Measurements from ENCODE around the gene PHC2.

Gene PHC2

GRCh38 chr1:33277488-33278084 is 153.3 kb downstream of the PHC2 start:
- H3K4me3 ChIP-seq (ENCODE audit: low read length) = no peak overlapping the region
- no peak for DNase-seq (ENCODE audit: low read depth)
- TF ChIP-seq, protein P1, sequence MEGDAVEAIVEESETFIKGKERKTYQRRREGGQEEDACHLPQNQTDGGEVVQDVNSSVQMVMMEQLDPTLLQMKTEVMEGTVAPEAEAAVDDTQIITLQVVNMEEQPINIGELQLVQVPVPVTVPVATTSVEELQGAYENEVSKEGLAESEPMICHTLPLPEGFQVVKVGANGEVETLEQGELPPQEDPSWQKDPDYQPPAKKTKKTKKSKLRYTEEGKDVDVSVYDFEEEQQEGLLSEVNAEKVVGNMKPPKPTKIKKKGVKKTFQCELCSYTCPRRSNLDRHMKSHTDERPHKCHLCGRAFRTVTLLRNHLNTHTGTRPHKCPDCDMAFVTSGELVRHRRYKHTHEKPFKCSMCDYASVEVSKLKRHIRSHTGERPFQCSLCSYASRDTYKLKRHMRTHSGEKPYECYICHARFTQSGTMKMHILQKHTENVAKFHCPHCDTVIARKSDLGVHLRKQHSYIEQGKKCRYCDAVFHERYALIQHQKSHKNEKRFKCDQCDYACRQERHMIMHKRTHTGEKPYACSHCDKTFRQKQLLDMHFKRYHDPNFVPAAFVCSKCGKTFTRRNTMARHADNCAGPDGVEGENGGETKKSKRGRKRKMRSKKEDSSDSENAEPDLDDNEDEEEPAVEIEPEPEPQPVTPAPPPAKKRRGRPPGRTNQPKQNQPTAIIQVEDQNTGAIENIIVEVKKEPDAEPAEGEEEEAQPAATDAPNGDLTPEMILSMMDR (conservative IDR thresholded peaks at IDR 0.05; ENCODE audit: low read length) = no peak

DNA sequence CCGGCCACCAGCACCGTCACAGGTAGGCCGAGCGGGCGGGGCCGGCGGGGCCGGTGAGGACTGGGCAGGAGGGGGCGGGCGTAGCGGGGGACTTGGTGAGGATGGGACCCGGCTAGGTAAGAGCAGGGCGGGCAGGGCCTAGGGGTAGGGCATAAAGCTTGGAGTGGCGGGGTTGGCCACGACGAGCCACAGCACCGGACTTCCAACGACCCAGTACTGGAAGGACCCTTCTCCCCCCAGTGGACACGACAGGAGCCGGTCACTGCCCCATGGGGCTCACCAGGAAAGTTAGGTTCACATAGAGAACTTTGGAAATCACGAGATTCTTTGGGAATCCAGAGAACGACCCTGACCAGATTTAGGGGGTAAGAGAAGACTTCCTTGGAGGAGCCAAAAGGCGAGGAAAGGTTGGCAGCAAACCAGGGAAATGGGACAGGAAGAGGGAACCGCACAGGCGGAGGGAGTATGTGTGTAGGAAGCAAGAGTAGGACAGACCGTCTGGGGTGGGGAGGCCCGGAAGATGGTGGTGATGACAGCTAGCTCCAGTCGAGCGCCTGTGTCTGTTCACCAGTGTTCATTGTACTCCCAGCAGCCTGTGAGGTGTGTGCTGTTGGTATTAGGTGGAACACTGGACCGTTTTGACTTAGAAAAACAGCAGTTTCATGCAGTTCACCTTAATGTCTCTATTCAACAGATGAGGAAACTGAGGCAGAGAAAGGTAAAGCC is 154.2 kb downstream of the PHC2 start:
- no peak for DNase-seq (ENCODE audit: low read depth)
- no peak overlapping the region for H3K4me3 ChIP-seq (ENCODE audit: low read length)
- TF ChIP-seq, protein P1 (conservative IDR thresholded peaks at IDR 0.05; ENCODE audit: low read length) = no peak

DNA sequence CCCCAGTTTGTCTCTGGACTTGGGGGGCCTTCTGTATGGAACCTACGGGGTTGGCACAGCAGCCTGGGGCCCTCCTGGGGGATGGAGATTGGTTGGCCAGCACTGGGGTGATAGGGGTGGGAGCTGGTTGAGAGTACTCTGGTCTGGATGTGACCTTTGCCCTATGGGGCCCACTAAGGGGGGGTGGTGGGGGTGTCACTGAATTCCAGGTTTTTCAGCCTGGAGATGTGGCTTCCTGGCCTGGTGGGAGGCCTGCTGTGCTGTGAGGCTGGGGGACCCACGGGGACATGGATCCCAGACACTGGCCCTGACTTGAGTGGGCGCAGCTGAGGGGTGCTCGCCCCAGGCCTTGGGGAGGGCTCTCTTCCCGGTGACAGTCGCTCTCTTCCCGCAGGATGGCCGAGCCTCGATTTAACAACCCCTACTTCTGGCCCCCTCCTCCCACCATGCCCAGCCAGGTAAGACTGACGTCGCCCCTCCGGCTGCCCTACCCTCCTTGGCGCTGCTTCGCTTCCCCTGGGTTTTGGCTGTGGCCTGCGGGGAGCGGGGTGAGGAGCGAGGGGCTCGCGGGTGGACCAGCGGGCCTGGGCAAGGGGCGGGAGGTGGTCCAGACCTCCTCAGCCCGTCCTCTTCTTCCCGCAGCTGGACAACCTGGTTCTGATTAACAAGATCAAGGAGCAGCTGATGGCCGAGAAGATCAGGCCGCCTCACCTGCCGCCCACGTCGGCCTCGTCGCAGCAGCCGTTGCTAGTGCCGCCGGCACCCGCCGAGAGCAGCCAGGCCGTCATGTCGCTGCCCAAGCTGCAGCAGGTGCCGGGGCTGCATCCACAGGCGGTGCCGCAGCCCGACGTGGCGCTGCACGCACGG is 155.0 kb downstream of the PHC2 start:
- TF ChIP-seq, protein P1 (conservative IDR thresholded peaks at IDR 0.05; ENCODE audit: low read length) = no peak
- DNase-seq (ENCODE audit: low read depth) = no peak
- H3K4me3 ChIP-seq (ENCODE audit: low read length) = no peak overlapping the region

GRCh38 chr1:33275195-33275594 is 155.7 kb downstream of the PHC2 start:
- no peak for DNase-seq (ENCODE audit: low read depth)
- TF ChIP-seq, protein P1 (conservative IDR thresholded peaks at IDR 0.05; ENCODE audit: low read length) = no peak
- H3K4me3 ChIP-seq (ENCODE audit: low read length) = no peak overlapping the region

GRCh38 chr1:33274446-33274845 is 156.4 kb downstream of the PHC2 start:
- TF ChIP-seq, protein P1 (conservative IDR thresholded peaks at IDR 0.05; ENCODE audit: low read length) = no peak
- H3K4me3 ChIP-seq (ENCODE audit: low read length) = no peak overlapping the region

DNA sequence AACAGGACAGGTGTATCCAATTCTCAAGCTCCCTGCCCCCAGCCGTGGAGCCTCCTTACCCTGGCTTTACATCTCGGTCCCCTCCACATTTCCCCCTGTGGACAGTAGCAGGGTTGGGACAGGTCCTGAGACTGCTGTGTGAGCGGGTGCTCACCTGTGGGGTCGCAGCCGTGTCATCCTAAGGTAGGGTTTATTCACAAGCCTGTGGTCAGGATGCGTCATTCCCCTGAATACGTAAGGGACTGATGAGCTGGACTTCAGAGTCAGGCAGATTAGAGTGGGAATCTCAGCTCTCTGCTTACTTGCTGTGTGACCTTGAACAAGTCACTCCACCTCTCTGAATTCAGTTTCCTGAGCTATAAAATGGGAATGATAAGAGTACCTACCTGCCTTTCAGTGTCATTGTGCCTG is 156.9 kb downstream of the PHC2 start:
- TF ChIP-seq, protein P1 (conservative IDR thresholded peaks at IDR 0.05; ENCODE audit: low read length) = no peak
- no peak for DNase-seq (ENCODE audit: low read depth)
- H3K4me3 ChIP-seq (ENCODE audit: low read length) = no peak overlapping the region

More at GRCh38 chr1:33274446-33274845, 156.4 kb downstream of the PHC2 start:
- no peak for DNase-seq (ENCODE audit: low read depth)
